NCI-H748 treated with DMSO at 0.1 percent for 48 hours (cell line): ENCODE data around the gene RPE65.
"Not testable (repeated sequence)": the region's sequence is repeated elsewhere in the genome, so short reads cannot be mapped to it uniquely, and the experiment has no call there.

Experiments
- DNase-seq: peaks from one replicate; lab custom pipeline; 2025; lab: John Stamatoyannopoulos, UW

The RPE65 gene

GRCh38 chr1:68453060-68453670 lies 3.4 kb upstream of the RPE65 start:
- no peak for DNase-seq

DNA sequence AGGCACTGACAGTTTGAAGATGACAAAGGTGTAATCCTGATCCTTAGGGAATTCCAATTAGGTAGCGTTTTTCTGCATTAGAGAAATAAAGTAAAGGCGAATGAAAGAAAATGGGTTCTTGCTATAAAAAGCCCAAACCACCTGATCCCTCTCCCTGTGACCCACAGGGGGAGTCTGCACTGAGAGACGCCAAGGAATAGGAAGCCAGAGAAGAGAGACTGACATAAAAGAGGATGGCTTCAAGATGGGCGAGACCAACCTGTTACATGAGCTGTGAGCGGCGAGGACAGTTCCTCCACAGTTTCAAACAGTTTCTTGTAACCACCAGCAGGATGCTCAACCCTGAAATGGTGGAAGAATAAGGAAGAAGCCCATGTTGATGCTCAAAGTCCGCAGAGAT lies 1.4 kb downstream of the RPE65 start:
- DNase-seq = no peak

GRCh38 chr1:68445709-68446108 lies 4.0 kb downstream of the RPE65 start:
- no peak for DNase-seq

- peak; percentile 66 for DNase-seq
Measured at GRCh38 chr1:68442822-68443556, 6.8 kb downstream of the RPE65 start.

- DNase-seq = no peak
Measured at GRCh38 chr1:68442006-68442405, 7.7 kb downstream of the RPE65 start.

- peak; percentile 49 for DNase-seq
Measured at GRCh38 chr1:68438310-68438709, 11.4 kb downstream of the RPE65 start.

DNA sequence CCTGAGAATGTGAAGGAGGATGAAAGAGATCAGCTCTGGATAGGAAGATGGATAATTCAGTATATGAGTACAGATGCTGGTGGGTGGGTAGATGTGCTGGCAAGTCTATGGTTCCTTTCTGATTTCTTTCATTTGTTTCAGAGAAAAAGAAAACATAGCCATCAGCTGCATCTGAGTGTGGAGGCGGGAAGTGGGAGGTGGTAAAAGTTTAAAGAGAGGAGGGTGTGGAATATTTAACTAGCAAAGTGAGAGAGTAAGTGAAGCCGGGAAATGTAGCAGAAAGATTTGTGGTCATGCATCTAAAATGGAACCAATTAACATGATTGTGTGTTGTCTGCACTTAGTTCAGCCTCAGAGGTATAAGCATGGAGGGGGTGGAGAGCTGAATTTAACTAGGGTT lies 16.4 kb downstream of the RPE65 start:
- no peak for DNase-seq

- DNase-seq = no peak
Measured at GRCh38 chr1:68431076-68431475, 18.7 kb downstream of the RPE65 start.

GRCh38 chr1:68429233-68429808 lies 20.4 kb downstream of the RPE65 start:
- DNase-seq = no peak

DNA sequence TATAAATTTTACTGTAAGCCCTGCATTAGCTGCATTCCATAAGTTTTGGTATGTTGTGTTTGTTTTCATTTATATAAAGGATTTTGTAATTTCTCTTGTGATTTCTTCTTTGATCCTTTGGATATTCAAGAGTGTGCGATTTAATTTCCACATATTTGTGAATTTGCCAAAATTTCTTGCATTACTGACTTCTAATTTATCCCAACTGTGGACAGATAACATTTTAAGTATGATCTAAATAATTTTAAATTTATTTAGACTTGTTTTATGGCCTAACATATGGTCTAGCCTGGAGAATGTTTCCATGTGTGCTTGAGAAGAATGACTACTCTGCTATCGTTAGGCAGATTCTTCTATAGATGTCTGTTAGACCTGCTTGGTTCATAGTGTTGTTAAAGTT lies 23.2 kb downstream of the RPE65 start:
- DNase-seq = no peak

GRCh38 chr1:68421350-68421749 lies 28.4 kb downstream of the RPE65 start:
- no peak for DNase-seq

DNA sequence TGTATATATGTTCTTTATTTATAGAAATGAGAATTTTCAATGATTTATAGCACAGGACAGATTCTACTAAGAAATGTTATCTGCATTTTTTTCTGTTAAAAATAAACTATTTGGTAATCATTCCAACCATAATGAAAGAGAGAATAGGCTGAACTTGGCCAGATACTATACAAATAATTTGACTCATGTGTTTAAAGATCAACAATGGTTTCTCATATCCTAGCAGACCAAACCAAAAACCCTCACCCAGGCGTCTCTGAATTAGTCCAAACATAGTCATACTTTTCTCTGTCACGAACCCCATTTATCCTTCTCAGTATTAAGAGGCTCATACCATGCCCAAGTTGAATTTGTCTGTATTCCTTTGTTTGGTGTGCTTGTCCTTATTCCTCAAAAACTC lies 40.3 kb downstream of the RPE65 start:
- no peak for DNase-seq

GRCh38 chr1:68401506-68401905 lies 48.2 kb downstream of the RPE65 start:
- DNase-seq = peak; percentile 42

DNA sequence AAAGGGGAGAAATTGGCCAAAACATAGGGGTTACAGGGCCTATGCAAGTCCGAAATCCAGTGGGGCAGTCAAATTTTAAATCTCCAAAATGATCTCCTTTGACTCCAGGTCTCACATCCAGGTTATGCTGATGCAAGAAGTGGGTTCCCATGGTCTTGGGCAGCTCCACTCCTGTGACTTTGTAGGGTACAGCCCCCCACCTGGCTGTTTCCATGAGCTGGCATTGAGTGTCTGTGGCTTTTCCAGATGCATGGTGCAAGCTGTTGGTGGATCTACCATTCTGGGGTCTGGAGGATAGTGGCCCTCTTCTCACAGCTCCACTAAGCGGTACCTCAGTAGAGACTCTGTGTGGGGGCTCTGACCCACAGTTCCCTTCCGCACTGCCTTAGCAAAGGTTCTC lies 54.2 kb downstream of the RPE65 start:
- DNase-seq = not testable (repeated sequence)

- DNase-seq = not testable (repeated sequence)
Measured at GRCh38 chr1:68392474-68392873, 57.3 kb downstream of the RPE65 start.

DNA sequence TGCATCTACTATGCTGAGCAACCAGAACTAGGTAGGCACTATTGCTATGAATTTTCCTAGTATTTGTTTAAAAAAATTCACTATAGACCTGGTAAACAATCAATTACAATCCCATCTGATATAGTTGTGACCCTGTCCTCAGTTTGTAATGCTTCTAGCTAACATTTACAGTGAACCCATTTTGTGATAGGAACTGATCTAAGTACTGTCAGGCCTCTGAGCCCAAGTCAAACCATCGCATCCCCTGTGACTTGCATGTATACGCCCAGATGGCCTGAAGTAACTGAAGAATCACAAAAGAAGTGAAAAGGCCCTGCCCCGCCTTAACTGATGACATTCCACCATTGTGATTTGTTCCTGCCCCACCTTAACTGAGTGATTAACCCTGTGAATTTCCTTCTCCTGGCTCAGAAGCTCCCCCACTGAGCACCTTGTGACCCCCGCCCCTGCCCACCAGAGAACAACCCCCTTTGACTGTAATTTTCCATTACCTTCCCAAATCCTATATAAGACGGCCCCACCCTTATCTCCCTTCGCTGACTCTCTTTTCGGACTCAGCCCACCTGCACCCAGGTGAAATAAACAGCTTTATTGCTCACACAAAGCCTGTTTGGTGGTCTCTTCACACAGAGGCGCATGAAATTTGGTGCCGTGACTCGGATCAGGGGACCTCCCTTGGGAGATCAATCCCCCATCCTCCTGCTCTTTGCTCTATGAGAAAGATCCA lies 63.8 kb downstream of the RPE65 start:
- DNase-seq = not testable (repeated sequence)

DNA sequence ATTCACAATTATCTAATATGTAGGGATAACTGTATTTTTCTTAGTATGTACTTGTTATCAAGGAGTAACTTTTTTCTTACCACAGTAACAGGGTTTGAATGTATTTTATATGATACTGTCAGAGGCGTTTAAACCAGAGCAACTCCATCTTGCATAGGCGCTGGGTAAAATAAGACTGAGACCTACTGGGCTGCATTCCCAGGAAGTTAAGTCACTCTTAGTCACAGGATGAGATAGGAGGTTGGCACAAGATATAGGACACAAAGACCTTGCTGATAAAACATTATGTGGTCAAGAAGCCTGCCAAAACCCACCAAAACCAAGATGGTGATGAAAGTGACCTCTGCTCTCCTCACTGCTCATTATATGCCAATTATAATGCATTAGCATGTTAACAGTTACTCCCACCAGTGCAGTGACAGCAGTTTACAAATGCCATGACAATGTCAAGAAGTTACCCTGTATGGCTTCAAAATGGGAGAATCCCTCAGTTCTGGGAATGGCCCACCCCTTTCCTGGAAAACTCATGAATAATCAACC lies 64.8 kb downstream of the RPE65 start:
- DNase-seq = no peak

GRCh38 chr1:68384321-68384813 lies 65.4 kb downstream of the RPE65 start:
- DNase-seq = no peak

DNA sequence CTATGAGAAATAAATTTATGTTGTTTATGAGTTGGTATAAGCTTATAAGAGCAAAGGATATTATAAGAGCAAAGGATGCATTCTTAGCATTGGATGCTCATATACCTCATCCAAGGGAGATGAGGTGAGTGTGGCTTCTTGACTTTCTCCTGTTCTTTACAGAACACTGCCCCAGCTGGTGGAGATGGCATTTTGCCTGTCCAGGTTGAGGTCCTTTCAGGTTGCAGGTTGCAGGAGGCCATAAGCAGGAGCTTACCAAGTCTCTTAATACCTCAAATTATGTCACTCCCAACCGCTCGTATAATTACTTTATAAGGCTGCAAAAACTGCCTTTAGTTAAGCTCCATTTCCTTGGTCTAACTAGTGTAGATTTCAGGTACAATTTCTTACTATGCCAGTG lies 66.7 kb downstream of the RPE65 start:
- no peak for DNase-seq

DNA sequence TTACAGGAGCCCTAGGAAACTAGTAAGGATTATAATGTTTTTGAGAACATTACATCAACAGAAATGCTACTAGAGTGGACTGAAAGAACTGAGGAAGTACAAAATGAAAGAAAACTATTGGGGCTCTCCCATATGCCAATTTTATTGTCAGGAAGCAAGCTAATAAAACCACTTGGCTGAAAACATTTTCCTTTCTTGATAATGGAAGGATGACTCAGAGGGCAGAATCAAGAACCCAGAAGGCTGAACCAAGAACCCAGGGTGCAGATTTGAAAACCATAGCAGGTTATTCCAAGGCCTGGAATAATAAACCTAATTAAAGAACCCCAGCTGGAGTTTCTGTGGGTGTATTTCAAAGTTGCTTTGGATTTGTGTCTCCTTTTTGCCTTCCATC lies 70.7 kb downstream of the RPE65 start:
- DNase-seq = no peak
